COLO829 (cell line): ENCODE data around the gene PICALM.
"Not testable (repeated sequence)": the region's sequence is repeated elsewhere in the genome, so short reads cannot be mapped to it uniquely, and the experiment has no call there.

ENCODE experiments used
- DNase-seq: peaks from one replicate; pipeline ENCODE4 v3.0.0; 2012; ENCODE audit warnings: low spot score

PICALM gene

GRCh38 chr11:85939099-85940015 is 129.5 kb downstream of the PICALM start:
- DNase-seq, result peak; percentile 29

- DNase-seq, result no peak
Observed at GRCh38 chr11:85937835-85938234, 131.0 kb downstream of the PICALM start.

GRCh38 chr11:85935751-85936150 is 133.1 kb downstream of the PICALM start:
- DNase-seq, result no peak

- no peak for DNase-seq
Observed at GRCh38 chr11:85934596-85935169, 134.2 kb downstream of the PICALM start.

GRCh38 chr11:85930879-85931366 is 138.0 kb downstream of the PICALM start:
- no peak for DNase-seq

- DNase-seq, result not testable (repeated sequence)
Observed at GRCh38 chr11:85926653-85927214, 142.2 kb downstream of the PICALM start.

- DNase-seq, result no peak
Observed at GRCh38 chr11:85923455-85923854, 145.4 kb downstream of the PICALM start.

- DNase-seq, result no peak
Observed at GRCh38 chr11:85922367-85922766, 146.5 kb downstream of the PICALM start.

- peak; percentile 9 for DNase-seq
Observed at GRCh38 chr11:85918910-85919794, 149.7 kb downstream of the PICALM start.

GRCh38 chr11:85914425-85914824 is 154.5 kb downstream of the PICALM start:
- no peak for DNase-seq

- DNase-seq, result no peak
Observed at GRCh38 chr11:85913513-85913912, 155.4 kb downstream of the PICALM start.

- no peak for DNase-seq
Observed at GRCh38 chr11:85912414-85912813, 156.5 kb downstream of the PICALM start.
